Vagina (tissue), 2 donors: Measurements from ENCODE around the gene PKD1L1. TPM values are rescaled to one million over a fixed set of nuclear protein-coding genes. Genes with fewer than 3 reads are reported as not detected.

Experiments
- DNase-seq, 2 donors: peaks; one replicate each; pipeline ENCODE4 v3.0.0-alpha.2; 2017; ENCODE audit errors: extremely low spot score in 2 of 2
- H3K27ac ChIP-seq: fragments of 200-600 bp; sonication (generic); one replicate; pipeline ENCODE4 v1.5.1; 2019
- H3K27me3 ChIP-seq: fragments of 200-600 bp; sonication (generic); one replicate; pipeline ENCODE4 v1.5.1; 2019
- H3K36me3 ChIP-seq, 2 donors: fragments of 200-600 bp; sonication (generic); one replicate each; pipeline ENCODE4 v1.5.1; 2017 to 2019
- H3K4me1 ChIP-seq: fragments of 200-600 bp; sonication (generic); one replicate; pipeline ENCODE4 v1.5.1; 2019
- H3K4me3 ChIP-seq, 2 donors: fragments of 200-600 bp; sonication (generic); 1 replicate in 1 of 2; 2 replicates in 1 of 2; pipeline ENCODE4 v1.5.1; 2016 to 2019
- H3K9me3 ChIP-seq: fragments of 200-600 bp; sonication (generic); one replicate; pipeline ENCODE4 v1.5.1; 2019
- CTCF ChIP-seq, 3 experiments: fragments of 450-650 bp in 2 of 3; fragments of 200-600 bp in 1 of 3; sonication (generic) in 1 of 3; IDR thresholded peaks; one replicate each; pipeline ENCODE4 v1.5.1; 2017 to 2019; ENCODE audit warnings: antibody characterized with exemption in 3 of 3, mild to moderate bottlenecking in 2 of 3, moderate library complexity in 2 of 3
- POLR2A ChIP-seq, 2 donors: fragments of 450-650 bp; IDR thresholded peaks; one replicate each; pipeline ENCODE4 v1.6.1; 2017; ENCODE audit warnings: antibody characterized with exemption in 2 of 2, mild to moderate bottlenecking in 2 of 2, moderate library complexity in 2 of 2
- POLR2AphosphoS5 ChIP-seq, 2 donors: sonication (generic); formaldehyde crosslinking; IDR thresholded peaks; one replicate each; pipeline ENCODE4 v1.9.0; 2017; ENCODE audit warnings: antibody characterized with exemption in 2 of 2, mild to moderate bottlenecking in 2 of 2, low read depth in 1 of 2; ENCODE audit not compliant: insufficient read depth in 1 of 2
- intact Hi-C: fragments of 100-400 bp; cut with DNase I; formaldehyde crosslinking; loops from one replicate; pipeline ENCODE4 v1.15.1; 2023
- total RNA-seq: library from RNA; depleted of rRNA; stranded (reverse); fragments of >200 nt; gene quantifications from one replicate; pipeline ENCODE4 v1.2.3, GENCODE V29; 2016

Gene PKD1L1
- total RNA-seq, 1 donor from 2014 or later: 0.49 TPM

DNA sequence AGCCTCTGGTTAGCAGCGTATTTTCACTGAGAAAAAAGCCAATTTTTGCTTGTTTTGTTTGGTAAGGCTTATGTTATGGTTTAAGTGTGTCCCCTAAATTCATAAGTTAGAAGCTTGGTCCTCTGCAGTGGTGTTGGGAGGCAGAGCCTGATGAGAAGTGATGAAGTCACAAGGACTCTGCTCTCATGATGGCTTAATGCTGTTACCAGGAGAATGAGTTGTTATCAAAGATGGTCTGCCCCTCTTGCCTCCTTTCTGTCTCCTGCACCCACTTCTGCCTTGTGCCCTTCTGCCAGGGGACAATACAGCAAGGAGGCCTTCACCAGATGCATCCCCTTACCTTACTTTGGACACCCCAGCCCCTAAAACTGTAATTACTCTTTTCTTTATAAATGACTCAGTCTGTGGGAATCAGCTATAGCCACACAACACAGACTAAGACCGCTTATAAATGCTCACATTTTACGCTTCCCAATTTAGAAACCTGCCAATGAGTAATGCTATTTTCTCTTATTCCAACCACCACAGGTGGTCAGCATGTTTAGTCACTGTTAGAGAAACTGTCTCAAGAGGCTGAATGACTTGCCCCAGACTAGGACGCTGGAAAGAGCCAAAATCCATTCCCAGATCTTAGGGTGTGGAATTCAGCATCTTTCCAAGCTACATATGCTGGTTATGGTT is 6.1 kb upstream of the PKD1L1 start:
- no peak for DNase-seq
- Histone ChIP-seq H3K27ac (no peak overlapping the region), H3K27me3 (no peaks in the 10 kb centered on the region), H3K36me3 (peaks cover 0 to 12% of the 10 kb centered on the region in 2 donors), H3K4me3 (no peak overlapping the region), H3K4me1 (peaks cover 7% of the 10 kb centered on the region), H3K9me3 (no peaks in the 10 kb centered on the region)
- TF ChIP-seq CTCF (IDR thresholded peaks at IDR 0.05) (no peak), POLR2AphosphoS5 (IDR thresholded peaks at IDR 0.05; ENCODE audit: insufficient read depth in 1 of 2, low read depth in 1 of 2) (no peak), POLR2A (IDR thresholded peaks at IDR 0.05) (no peak)
- intact Hi-C loops: no loop called here

GRCh38 chr7:47953822-47954221 is 5.6 kb upstream of the PKD1L1 start:
- Histone ChIP-seq H3K36me3 (peaks cover 0 to 12% of the 10 kb centered on the region in 2 donors), H3K27me3 (no peaks in the 10 kb centered on the region), H3K27ac (no peak overlapping the region), H3K4me1 (peaks cover 7% of the 10 kb centered on the region), H3K9me3 (no peaks in the 10 kb centered on the region), H3K4me3 (no peak overlapping the region)
- DNase-seq: no peak
- intact Hi-C loops: no loop called here
- TF ChIP-seq POLR2A (IDR thresholded peaks at IDR 0.05) (no peak), POLR2AphosphoS5 (IDR thresholded peaks at IDR 0.05; ENCODE audit: insufficient read depth in 1 of 2, low read depth in 1 of 2) (no peak), CTCF (IDR thresholded peaks at IDR 0.05) (no peak)

- Histone ChIP-seq H3K4me1 (peaks cover 7% of the 10 kb centered on the region), H3K36me3 (peaks cover 0 to 12% of the 10 kb centered on the region in 2 donors), H3K27ac (no peak overlapping the region), H3K27me3 (no peaks in the 10 kb centered on the region), H3K4me3 (no peak overlapping the region), H3K9me3 (no peaks in the 10 kb centered on the region)
- intact Hi-C loops: no loop called here
- TF ChIP-seq CTCF (IDR thresholded peaks at IDR 0.05) (no peak), POLR2AphosphoS5 (IDR thresholded peaks at IDR 0.05; ENCODE audit: insufficient read depth in 1 of 2, low read depth in 1 of 2) (no peak), POLR2A (IDR thresholded peaks at IDR 0.05) (no peak)
- DNase-seq: no peak
Measured at GRCh38 chr7:47952224-47952623, 4.0 kb upstream of the PKD1L1 start.

DNA sequence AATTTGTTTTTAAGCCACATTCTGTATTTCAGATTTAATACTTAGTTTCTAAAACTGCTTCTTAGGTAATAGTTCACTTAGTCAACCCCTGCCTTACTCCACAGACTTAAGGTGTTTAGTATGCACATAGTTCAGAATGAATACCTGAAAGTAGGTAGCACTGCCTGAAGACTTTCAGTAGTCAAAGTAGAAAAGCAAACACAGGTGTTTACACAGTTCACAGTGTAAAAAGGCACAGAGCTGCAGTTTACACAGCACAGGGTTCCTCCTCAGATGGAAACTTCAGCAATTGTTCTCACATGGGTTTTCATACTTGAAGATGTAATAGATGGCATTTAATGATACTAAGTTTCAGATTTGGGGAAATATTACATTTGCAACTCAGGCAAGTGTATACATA is 3.1 kb upstream of the PKD1L1 start:
- Histone ChIP-seq H3K4me1 (peaks cover 7% of the 10 kb centered on the region), H3K4me3 (no peak overlapping the region), H3K27ac (no peak overlapping the region), H3K36me3 (peaks cover 0 to 12% of the 10 kb centered on the region in 2 donors), H3K27me3 (no peaks in the 10 kb centered on the region), H3K9me3 (no peaks in the 10 kb centered on the region)
- peak in 1 of 2 donors; percentile 4 for DNase-seq
- TF ChIP-seq CTCF (IDR thresholded peaks at IDR 0.05) (no peak), POLR2AphosphoS5 (IDR thresholded peaks at IDR 0.05; ENCODE audit: insufficient read depth in 1 of 2, low read depth in 1 of 2) (no peak), POLR2A (IDR thresholded peaks at IDR 0.05) (no peak)
- intact Hi-C loops: no loop called here

DNA sequence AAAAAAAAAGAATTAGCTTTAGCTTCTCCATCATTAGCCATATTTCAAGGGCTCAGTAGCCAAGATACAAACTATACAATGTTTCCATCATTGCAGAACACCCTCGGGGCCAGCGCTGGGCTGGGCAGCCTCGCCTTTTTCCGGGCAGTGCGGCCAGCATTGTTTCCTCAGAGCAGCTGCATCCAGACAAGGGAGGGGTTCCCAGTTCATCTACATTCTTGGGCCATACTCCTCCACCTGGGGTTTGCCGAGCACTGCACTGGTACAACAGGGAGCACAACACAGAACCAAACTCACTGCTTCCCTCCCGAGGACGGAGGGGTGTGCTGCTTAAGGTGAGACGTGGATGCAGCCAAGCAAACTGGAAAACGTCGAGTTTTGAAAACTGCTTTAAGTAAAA is 2.4 kb upstream of the PKD1L1 start:
- Histone ChIP-seq H3K4me3 (no peak overlapping the region), H3K27ac (no peak overlapping the region), H3K36me3 (peaks cover 0 to 12% of the 10 kb centered on the region in 2 donors), H3K4me1 (peaks cover 7% of the 10 kb centered on the region), H3K27me3 (no peaks in the 10 kb centered on the region), H3K9me3 (no peaks in the 10 kb centered on the region)
- DNase-seq: no peak
- TF ChIP-seq POLR2A (IDR thresholded peaks at IDR 0.05) (no peak), CTCF (IDR thresholded peaks at IDR 0.05) (no peak), POLR2AphosphoS5 (IDR thresholded peaks at IDR 0.05; ENCODE audit: insufficient read depth in 1 of 2, low read depth in 1 of 2) (peak; percentile 45 to 62)
- intact Hi-C loops: no loop called here
